VCaP (cell line): Measurements from ENCODE around the gene IGF2.
"Not testable (repeated sequence)": the region's sequence is repeated elsewhere in the genome, so short reads cannot be mapped to it uniquely, and the experiment has no call there.

Experiments used
- H3K27ac ChIP-seq: fragments of 450-650 bp; 2 replicates; pipeline ENCODE4 v1.5.1; 2017
- CTCF ChIP-seq: fragments of 450-650 bp; conservative IDR thresholded peaks from 2 replicates; pipeline ENCODE4 v1.5.1; 2017; ENCODE audit warnings: mild to moderate bottlenecking, moderate library complexity

The IGF2 gene

GRCh38 chr11:2180789-2181370 is 41.7 kb upstream of the IGF2 start:
- no peak for TF ChIP-seq CTCF
- H3K27ac ChIP-seq = no peak overlapping the region

- H3K27ac ChIP-seq = no peak overlapping the region
- no peak for TF ChIP-seq CTCF
These were observed 41.2 kb upstream of the IGF2 start for GRCh38 chr11:2180347-2180746.

- no peak overlapping the region for H3K27ac ChIP-seq
- no peak for TF ChIP-seq CTCF
These were observed 40.3 kb upstream of the IGF2 start for GRCh38 chr11:2179516-2179915.

GRCh38 chr11:2178906-2179494 is 39.8 kb upstream of the IGF2 start:
- TF ChIP-seq CTCF = no peak
- no peak overlapping the region for H3K27ac ChIP-seq

GRCh38 chr11:2178055-2178773 is 39.0 kb upstream of the IGF2 start:
- not testable (repeated sequence) for H3K27ac ChIP-seq

- no peak overlapping the region for H3K27ac ChIP-seq
These were observed 37.9 kb upstream of the IGF2 start for GRCh38 chr11:2177076-2177475.

GRCh38 chr11:2176389-2176900 is 37.3 kb upstream of the IGF2 start:
- H3K27ac ChIP-seq = no peak overlapping the region
- TF ChIP-seq CTCF = no peak

More at GRCh38 chr11:2177076-2177475, 37.9 kb upstream of the IGF2 start:
- TF ChIP-seq CTCF = no peak

- H3K27ac ChIP-seq = no peak overlapping the region
- TF ChIP-seq CTCF = no peak
These were observed 36.5 kb upstream of the IGF2 start for GRCh38 chr11:2175659-2176058.
